GM12892 (cell line): Measurements from ENCODE around the gene CLIP1.
"Not testable (repeated sequence)": the region's sequence is repeated elsewhere in the genome, so short reads cannot be mapped to it uniquely, and the experiment has no call there.

Source experiments
- DNase-seq: peaks from one replicate; pipeline ENCODE4 v3.0.0; 2011; ENCODE audit not compliant: insufficient read length
- FAIRE-seq: peaks from 2 replicates; lab custom pipeline; 2011; peaks lifted over from hg19 to GRCh38; lab: Jason Lieb, UNC
- POLR2A ChIP-seq: IDR thresholded peaks from 2 replicates; pipeline ENCODE4 v1.6.1; 2011; ENCODE audit warnings: low read depth, low read length, control low read depth
- POLR2AphosphoS5 ChIP-seq: IDR thresholded peaks from 2 replicates; pipeline ENCODE4 v1.6.1; 2011; ENCODE audit warnings: low read depth, low read length, control low read depth
- TAF1 ChIP-seq: IDR thresholded peaks from 2 replicates; pipeline ENCODE4 v1.6.1; 2011; ENCODE audit warnings: low read depth, mild to moderate bottlenecking, control low read depth, low read length, borderline replicate concordance

The CLIP1 gene

GRCh38 chr12:122382919-122383350 is 39.5 kb downstream of the CLIP1 start:
- DNase-seq (no peak), FAIRE-seq (no peak)
- no peak for TF ChIP-seq TAF1
- no peak for TF ChIP-seq POLR2A
- TF ChIP-seq POLR2AphosphoS5: no peak

GRCh38 chr12:122381021-122381420 is 41.4 kb downstream of the CLIP1 start:
- no peak for TF ChIP-seq POLR2A
- TF ChIP-seq TAF1: no peak
- no peak for TF ChIP-seq POLR2AphosphoS5
- no peak for DNase-seq
- no peak for FAIRE-seq

- FAIRE-seq, DNase-seq: not testable (repeated sequence)
Observed at GRCh38 chr12:122376751-122377150, 45.7 kb downstream of the CLIP1 start.

GRCh38 chr12:122374707-122375106 is 47.8 kb downstream of the CLIP1 start:
- TF ChIP-seq POLR2A (no peak), POLR2AphosphoS5 (no peak), TAF1 (no peak)
- no peak for DNase-seq
- no peak for FAIRE-seq

- FAIRE-seq: no peak
- no peak for TF ChIP-seq POLR2A
- no peak for TF ChIP-seq TAF1
- no peak for TF ChIP-seq POLR2AphosphoS5
- DNase-seq: no peak
Observed at GRCh38 chr12:122371475-122372045, 50.9 kb downstream of the CLIP1 start.

GRCh38 chr12:122368361-122369073 is 54.0 kb downstream of the CLIP1 start:
- DNase-seq: no peak
- FAIRE-seq: no peak
- no peak for TF ChIP-seq POLR2A
- TF ChIP-seq POLR2AphosphoS5: no peak
- TF ChIP-seq TAF1: no peak

- DNase-seq, FAIRE-seq: not testable (repeated sequence)
Observed at GRCh38 chr12:122367632-122368031, 54.8 kb downstream of the CLIP1 start.

- TF ChIP-seq POLR2A (no peak), POLR2AphosphoS5 (no peak)
- peak; percentile 54 for FAIRE-seq
- no peak for DNase-seq
Observed at GRCh38 chr12:122366685-122367475, 55.6 kb downstream of the CLIP1 start.

GRCh38 chr12:122365226-122365625 is 57.2 kb downstream of the CLIP1 start:
- not testable (repeated sequence) for FAIRE-seq, DNase-seq

GRCh38 chr12:122363782-122364181 is 58.7 kb downstream of the CLIP1 start:
- FAIRE-seq: no peak
- TF ChIP-seq POLR2A (no peak), TAF1 (no peak), POLR2AphosphoS5 (no peak)
- DNase-seq: no peak

- FAIRE-seq (no peak), DNase-seq (no peak)
- no peak for TF ChIP-seq TAF1
- TF ChIP-seq POLR2AphosphoS5: no peak
- TF ChIP-seq POLR2A: no peak
Observed at GRCh38 chr12:122362755-122363154, 59.7 kb downstream of the CLIP1 start.

GRCh38 chr12:122358403-122358802 is 64.1 kb downstream of the CLIP1 start:
- DNase-seq, FAIRE-seq: not testable (repeated sequence)

GRCh38 chr12:122357536-122357935 is 64.9 kb downstream of the CLIP1 start:
- DNase-seq, FAIRE-seq: not testable (repeated sequence)

GRCh38 chr12:122356991-122357390 is 65.5 kb downstream of the CLIP1 start:
- DNase-seq, FAIRE-seq: not testable (repeated sequence)
